Heart left ventricle (tissue), 16 donors: Measurements from ENCODE around the gene COL7A1. TPM values are rescaled to one million over a fixed set of nuclear protein-coding genes. Genes with fewer than 3 reads are reported as not detected.

Experiments used
- ATAC-seq, 4 donors: fragments of 200-7000 bp; cut with Tn5 transposase; one replicate each; pipeline ENCODE4 v1.9.1; 2020 to 2022; ENCODE audit warnings: moderate library complexity in 4 of 4, mild to moderate bottlenecking in 3 of 4, moderate number of reproducible peaks in 1 of 4
- DNase-seq, 5 donors: peaks; one replicate each; pipeline ENCODE4 v3.0.0-alpha.2; 2020
- H3K27ac ChIP-seq, 12 donors: fragments of 200-600 bp; sonication (generic) in 4 of 12; one replicate each; pipeline versions ENCODE4 v1.5.0 to v1.8.0; 2016 to 2022; ENCODE audit warnings: mild to moderate bottlenecking in 2 of 12
- H3K27me3 ChIP-seq, 9 donors: fragments of 200-600 bp; sonication (generic) in 2 of 9; one replicate each; pipeline versions ENCODE4 v1.5.1 to v1.8.0; 2016 to 2022; ENCODE audit warnings: mild to moderate bottlenecking in 3 of 9
- H3K36me3 ChIP-seq, 9 donors: fragments of 200-600 bp; sonication (generic) in 2 of 9; one replicate each; pipeline versions ENCODE4 v1.5.0 to v1.8.0; 2018 to 2022; ENCODE audit warnings: mild to moderate bottlenecking in 2 of 9
- H3K4me1 ChIP-seq, 12 donors: fragments of 200-600 bp; sonication (generic) in 4 of 12; one replicate each; pipeline versions ENCODE4 v1.5.0 to v1.8.0; 2016 to 2022; ENCODE audit warnings: mild to moderate bottlenecking in 3 of 12
- H3K4me3 ChIP-seq, 12 donors: fragments of 200-600 bp; sonication (generic) in 4 of 12; one replicate each; pipeline versions ENCODE4 v1.5.0 to v1.8.0; 2017 to 2022; ENCODE audit warnings: mild to moderate bottlenecking in 9 of 12, moderate library complexity in 4 of 12
- H3K9me3 ChIP-seq, 12 donors: fragments of 200-600 bp; sonication (generic) in 4 of 12; one replicate each; pipeline versions ENCODE4 v1.5.0 to v1.8.0; 2016 to 2022; ENCODE audit warnings: mild to moderate bottlenecking in 1 of 12
- POLR2A ChIP-seq, 2 donors: fragments of 450-650 bp; IDR thresholded peaks; one replicate each; pipeline ENCODE4 v1.6.1; 2017; ENCODE audit warnings: antibody characterized with exemption in 2 of 2, mild to moderate bottlenecking in 2 of 2, moderate library complexity in 2 of 2
- WGBS, 4 donors: extraction: QIAGEN DNeasy Blood & Tissue Kit in 2 of 4; methylation state at CpG; one replicate each; pipeline versions ENCODE4 v1.1.5 to v1.1.7; 2013 to 2018; 5-methylcytosine and 5-hydroxymethylcytosine counted together
- intact Hi-C, 10 donors: fragments of 100-400 bp; cut with DNase I; formaldehyde crosslinking; loops; one replicate each; pipeline versions ENCODE4 v1.11.1 to v1.14.2; 2022
- polyA plus RNA-seq, 2 donors: library from polyadenylated mRNA; stranded (reverse); fragments of 200-250 nt; gene quantifications; one replicate each; pipeline ENCODE4 v1.2.3, GENCODE V29; 2013
- total RNA-seq, 9 donors: library from RNA; depleted of rRNA in 2 of 9; stranded (reverse); fragments of >200 nt in 2 of 9; fragmentation: NEBNext Ultra II Directional in 3 of 9; extraction: Animal tissue kit (Norgen Biotek cat#: 25700) in 3 of 9; gene quantifications; one replicate each; pipeline versions ENCODE4 v1.1.0 to v1.2.4, GENCODE V29; 2016 to 2023
- TF ChIP-seq, protein P1 (sequence below), 12 donors: fragments of 200-600 bp; sonication (generic) in 4 of 12; IDR thresholded peaks; one replicate each; pipeline versions ENCODE4 v1.5.0 to v1.8.0; 2018 to 2022; ENCODE audit warnings: antibody characterized with exemption in 12 of 12, mild to moderate bottlenecking in 5 of 12
- donor health status: ischemic (EF 13 %, LVEDD 7.1; RV severe dilation, severe dysfunction).
- donor health status: healthy with polysubstance abuse.
- donor health status: DM: no; HTN: yes; CAD: no.
- donor health status: DM: no; HTN: no; CAD: no.
- donor health status: ischemic (EF 25% LVEDD 6.9; RV normal size, moderate dysfunction).
- donor health status: ischemic (EF 25% LVEDD 5.7; RV mildly dilated, moderate dysfunction).
- donor health status: healthy.
- donor health status: DM: yes; HTN: yes; CAD: no.
- donor health status: ischemic (EF 35%, LVEDD 5.7; RV mildly dilated, moderate dysfunction).
- donor health status: nonischemic (EF 11% LVEDD 7.7; RV severe dilation, severe dysfunction).
- donor health status: DM: yes; HTN: yes; CAD: no.
- donor health status: PGD.
- donor health status: ischemic (EF 29% LVEDD 5.4; RV normal size, mild dysfunction).
- donor health status: nonischemic (EF 23%, LVEDD 6.1; RV moderate dilation, normal function).

The COL7A1 gene
- total and polyA plus RNA-seq, 11 donors, result 2.4 to 25.2 (median 11.5) TPM

DNA sequence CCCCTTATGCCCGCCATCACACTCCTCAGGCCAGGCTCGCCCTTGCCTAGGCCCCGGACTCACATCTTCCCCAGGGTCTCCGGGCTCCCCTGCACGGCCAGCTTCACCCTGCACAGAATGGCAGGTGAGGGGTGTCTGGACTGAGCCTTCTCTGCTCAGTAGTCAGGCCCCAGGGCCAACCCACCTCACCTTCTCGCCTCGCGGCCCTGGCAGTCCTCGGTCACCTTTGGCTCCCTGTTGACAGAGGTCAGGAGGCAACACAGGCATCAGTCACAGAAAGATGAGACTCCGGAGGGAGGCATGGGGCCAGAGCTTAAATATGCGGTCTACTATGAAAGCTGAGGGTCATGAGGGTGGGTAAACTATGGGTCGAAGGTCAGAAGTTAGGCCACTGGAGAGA, 23.2 kb downstream of the COL7A1 start:
- no peaks in the 10 kb centered on the region for H3K27me3 ChIP-seq
- intact Hi-C loops, result no loop called here
- no peak overlapping the region for H3K27ac ChIP-seq
- H3K9me3 ChIP-seq, result no peaks in the 10 kb centered on the region
- no peak for DNase-seq
- H3K4me1 ChIP-seq, result no peaks in the 10 kb centered on the region
- H3K4me3 ChIP-seq, result no peak overlapping the region
- peaks cover 0 to 4% (median 0%) of the 10 kb centered on the region in 9 donors for H3K36me3 ChIP-seq
- 87 to 90% (median 89%) methylated on average over 4 to 12 of the region's 12 CpGs for WGBS, 4 donors
- no peak for ATAC-seq
- no peak for TF ChIP-seq POLR2A (IDR thresholded peaks at IDR 0.05)
- TF ChIP-seq, protein P1, sequence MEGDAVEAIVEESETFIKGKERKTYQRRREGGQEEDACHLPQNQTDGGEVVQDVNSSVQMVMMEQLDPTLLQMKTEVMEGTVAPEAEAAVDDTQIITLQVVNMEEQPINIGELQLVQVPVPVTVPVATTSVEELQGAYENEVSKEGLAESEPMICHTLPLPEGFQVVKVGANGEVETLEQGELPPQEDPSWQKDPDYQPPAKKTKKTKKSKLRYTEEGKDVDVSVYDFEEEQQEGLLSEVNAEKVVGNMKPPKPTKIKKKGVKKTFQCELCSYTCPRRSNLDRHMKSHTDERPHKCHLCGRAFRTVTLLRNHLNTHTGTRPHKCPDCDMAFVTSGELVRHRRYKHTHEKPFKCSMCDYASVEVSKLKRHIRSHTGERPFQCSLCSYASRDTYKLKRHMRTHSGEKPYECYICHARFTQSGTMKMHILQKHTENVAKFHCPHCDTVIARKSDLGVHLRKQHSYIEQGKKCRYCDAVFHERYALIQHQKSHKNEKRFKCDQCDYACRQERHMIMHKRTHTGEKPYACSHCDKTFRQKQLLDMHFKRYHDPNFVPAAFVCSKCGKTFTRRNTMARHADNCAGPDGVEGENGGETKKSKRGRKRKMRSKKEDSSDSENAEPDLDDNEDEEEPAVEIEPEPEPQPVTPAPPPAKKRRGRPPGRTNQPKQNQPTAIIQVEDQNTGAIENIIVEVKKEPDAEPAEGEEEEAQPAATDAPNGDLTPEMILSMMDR (IDR thresholded peaks at IDR 0.05), result no peak

DNA sequence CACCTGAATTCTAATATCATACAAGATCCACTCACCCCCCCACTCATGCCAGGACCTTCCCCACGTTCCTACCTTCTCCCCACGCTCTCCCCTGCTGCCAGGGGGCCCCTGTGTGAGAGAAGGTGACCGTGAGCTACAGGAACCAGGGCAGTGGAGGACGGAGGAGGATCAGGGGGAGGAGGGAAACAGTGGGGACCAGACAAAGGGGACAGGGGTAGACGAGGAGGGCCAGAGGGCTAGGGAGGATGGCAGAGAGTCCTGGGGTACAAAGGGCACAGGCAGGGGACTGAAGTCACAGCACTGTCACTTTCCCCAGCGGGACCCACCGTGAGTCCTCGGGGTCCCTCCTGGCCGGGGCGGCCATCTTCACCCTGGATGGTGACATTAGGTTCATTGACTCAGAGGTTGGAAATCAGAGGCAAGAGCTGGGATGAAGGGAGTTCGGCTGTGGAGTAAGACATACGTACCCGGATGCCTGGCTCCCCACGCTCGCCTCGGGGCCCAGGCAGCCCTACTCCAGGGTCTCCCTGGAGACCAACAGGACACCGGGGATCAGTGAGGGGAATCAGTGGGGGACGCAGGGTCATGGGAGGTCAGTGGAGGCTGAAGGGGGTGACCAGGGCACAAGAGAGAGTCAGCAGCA, 25.2 kb downstream of the COL7A1 start:
- no peaks in the 10 kb centered on the region for H3K36me3 ChIP-seq
- no peak overlapping the region for H3K27ac ChIP-seq
- no peak for DNase-seq
- intact Hi-C loops, result no loop called here
- no peak overlapping the region for H3K4me3 ChIP-seq
- no peak for ATAC-seq
- no peaks in the 10 kb centered on the region for H3K27me3 ChIP-seq
- TF ChIP-seq, protein P1 (IDR thresholded peaks at IDR 0.05), result no peak
- TF ChIP-seq POLR2A (IDR thresholded peaks at IDR 0.05), result no peak
- peaks cover 0 to 9% (median 0%) of the 10 kb centered on the region in 12 donors for H3K4me1 ChIP-seq
- no peaks in the 10 kb centered on the region for H3K9me3 ChIP-seq
- WGBS, 4 donors, result 89 to 90% (median 90%) methylated on average over 18 of the region's 18 CpGs

DNA sequence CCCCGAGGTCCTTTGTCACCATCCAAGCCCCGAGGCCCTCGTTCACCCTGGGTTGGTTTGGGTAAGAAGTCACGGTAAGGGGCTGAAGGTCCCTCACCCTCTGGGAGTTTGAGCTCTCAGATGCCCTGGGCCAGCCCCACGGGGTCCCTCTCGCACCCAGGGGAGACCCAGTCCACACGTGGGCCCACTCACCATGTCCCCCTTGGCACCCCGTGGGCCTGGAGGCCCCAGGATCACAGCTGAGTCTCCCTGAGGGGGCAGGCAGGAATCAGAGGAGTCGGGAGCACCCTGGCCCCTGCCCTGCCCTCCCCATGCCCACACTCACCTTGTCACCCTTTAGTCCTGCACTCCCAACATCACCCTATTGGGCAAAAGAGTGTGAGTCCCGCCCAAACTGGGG, 25.7 kb downstream of the COL7A1 start:
- DNase-seq (no peak), ATAC-seq (no peak)
- Histone ChIP-seq H3K4me1 (peaks cover 0 to 11% (median 0%) of the 10 kb centered on the region in 12 donors), H3K4me3 (no peak overlapping the region), H3K27ac (no peak overlapping the region), H3K9me3 (no peaks in the 10 kb centered on the region), H3K36me3 (no peaks in the 10 kb centered on the region), H3K27me3 (no peaks in the 10 kb centered on the region)
- TF ChIP-seq POLR2A (IDR thresholded peaks at IDR 0.05), result no peak
- TF ChIP-seq, protein P1 (IDR thresholded peaks at IDR 0.05), result no peak
- WGBS, 4 donors, result 90 to 93% (median 91%) methylated on average over 10 of the region's 10 CpGs
- intact Hi-C loops, result no loop called here

DNA sequence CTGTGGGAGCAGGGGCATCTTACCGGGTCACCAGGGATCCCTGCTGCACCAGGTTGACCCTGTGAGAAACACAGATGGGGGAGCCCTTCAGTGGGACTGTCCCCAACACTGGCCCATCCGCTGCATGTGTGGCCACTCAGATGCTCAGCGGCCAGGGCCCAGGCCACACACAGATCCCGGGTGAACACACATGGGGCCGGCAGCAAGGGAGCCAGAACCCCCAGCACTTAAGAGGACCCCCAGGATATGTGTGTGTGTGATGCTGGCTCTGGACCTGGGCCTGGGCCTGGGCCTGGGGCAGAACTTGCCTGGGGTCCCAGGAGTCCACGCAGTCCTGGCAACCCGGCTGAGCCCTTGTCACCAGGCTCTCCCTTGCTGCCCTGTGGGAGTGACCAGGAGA, 26.7 kb downstream of the COL7A1 start:
- WGBS, 4 donors, result 85 to 97% (median 94%) methylated on average over 4 to 7 of the region's 7 CpGs

More for the DNA sequence above, 26.7 kb downstream of the COL7A1 start:
- no peak for DNase-seq
- intact Hi-C loops, result no loop called here
- no peak for ATAC-seq
- Histone ChIP-seq H3K27ac (no peak overlapping the region), H3K27me3 (no peaks in the 10 kb centered on the region), H3K36me3 (no peaks in the 10 kb centered on the region), H3K4me3 (no peak overlapping the region), H3K4me1 (peaks cover 0 to 20% (median 0%) of the 10 kb centered on the region in 12 donors), H3K9me3 (no peaks in the 10 kb centered on the region)
- TF ChIP-seq, protein P1 (IDR thresholded peaks at IDR 0.05), result no peak
- TF ChIP-seq POLR2A (IDR thresholded peaks at IDR 0.05), result no peak
